ELF-1 (cell line): ENCODE measurements around the gene LDB1.
A peak's percentile ranks its signal among the peaks of the same experiment; 100 is the strongest.

Experiments
- DNase-seq: peaks from one replicate; pipeline ENCODE4 v3.0.0-alpha.2; 2016; ENCODE audit warnings: low read depth, low spot score

Gene LDB1

GRCh38 chr10:102120142-102120990 lies at the start of gene LDB1:
Gene LDB1, minus strand, starts transcription at chr10:102120368. Its CDS starts 258 bp downstream, at chr10:102120110.
- DNase-seq, result peak; percentile 92

- DNase-seq, result no peak
Measured at GRCh38 chr10:102167861-102168260, 47.7 kb upstream of the LDB1 start.

- DNase-seq, result no peak
Measured at GRCh38 chr10:102163342-102163989, 43.3 kb upstream of the LDB1 start.

- no peak for DNase-seq
Measured at GRCh38 chr10:102159831-102160230, 39.7 kb upstream of the LDB1 start.

GRCh38 chr10:102159051-102159597 lies 39.0 kb upstream of the LDB1 start:
- DNase-seq, result no peak

- no peak for DNase-seq
Measured at GRCh38 chr10:102157224-102157623, 37.1 kb upstream of the LDB1 start.

- no peak for DNase-seq
Measured at GRCh38 chr10:102154466-102155116, 34.4 kb upstream of the LDB1 start.

- no peak for DNase-seq
Measured at GRCh38 chr10:102153093-102153620, 33.0 kb upstream of the LDB1 start.

- no peak for DNase-seq
Measured at GRCh38 chr10:102152545-102152890, 32.4 kb upstream of the LDB1 start.

GRCh38 chr10:102151774-102152544 lies 31.8 kb upstream of the LDB1 start, which contains the start of gene NOLC1:
Gene NOLC1, plus strand, starts transcription at chr10:102152389. Its CDS starts 22 bp downstream, at chr10:102152411.
- peak; percentile 100 for DNase-seq

- DNase-seq, result no peak
Measured at GRCh38 chr10:102150970-102151773, 31.0 kb upstream of the LDB1 start.

- DNase-seq, result no peak
Measured at GRCh38 chr10:102148275-102148674, 28.1 kb upstream of the LDB1 start.

GRCh38 chr10:102147561-102147960 lies 27.4 kb upstream of the LDB1 start:
- DNase-seq, result no peak

GRCh38 chr10:102146971-102147428 lies 26.8 kb upstream of the LDB1 start:
- no peak for DNase-seq

GRCh38 chr10:102141583-102142107 lies 21.5 kb upstream of the LDB1 start:
- DNase-seq, result no peak

GRCh38 chr10:102140913-102141540 lies 20.9 kb upstream of the LDB1 start:
- no peak for DNase-seq

GRCh38 chr10:102140218-102140617 lies 20.1 kb upstream of the LDB1 start:
- no peak for DNase-seq

GRCh38 chr10:102139281-102140110 lies 19.3 kb upstream of the LDB1 start:
- DNase-seq, result no peak
